ENCODE data around the gene CDA. TPM values are rescaled to one million over a fixed set of nuclear protein-coding genes. Genes with fewer than 3 reads are reported as not detected.

The CDA gene
- total RNA-seq, 2 donors from 2014 or later, result 0.92 to 3.0 TPM

- no peak overlapping the region for H3K27ac ChIP-seq
- H3K9me3 ChIP-seq, result no peaks in the 10 kb centered on the region
- no peaks in the 10 kb centered on the region for H3K36me3 ChIP-seq
- H3K4me1 ChIP-seq (ENCODE audit: control insufficient read depth in 1 of 2, low read depth in 2 of 2), result no peaks in the 10 kb centered on the region
- H3K4me3 ChIP-seq, result no peak overlapping the region
- TF ChIP-seq CTCF (IDR thresholded peaks at IDR 0.05), result no peak
- ATAC-seq (ENCODE audit: insufficient number of reproducible peaks, low FRiP score, low read depth), result no peak
- no peaks in the 10 kb centered on the region for H3K27me3 ChIP-seq (replicated peaks; ENCODE audit: insufficient read depth)
- no peak for DNase-seq (ENCODE audit: low spot score)
Measured at GRCh38 chr1:20596106-20596505, 7.2 kb downstream of the CDA start.

GRCh38 chr1:20597650-20598049 lies 8.8 kb downstream of the CDA start:
- Histone ChIP-seq H3K27ac (no peak overlapping the region), H3K9me3 (no peaks in the 10 kb centered on the region), H3K36me3 (no peaks in the 10 kb centered on the region), H3K4me1 (ENCODE audit: control insufficient read depth in 1 of 2, low read depth in 2 of 2) (no peaks in the 10 kb centered on the region), H3K27me3 (replicated peaks; ENCODE audit: insufficient read depth) (no peaks in the 10 kb centered on the region), H3K4me3 (no peak overlapping the region)
- DNase-seq (ENCODE audit: low spot score) (no peak), ATAC-seq (ENCODE audit: insufficient number of reproducible peaks, low FRiP score, low read depth) (no peak)
- no peak for TF ChIP-seq CTCF (IDR thresholded peaks at IDR 0.05)

DNA sequence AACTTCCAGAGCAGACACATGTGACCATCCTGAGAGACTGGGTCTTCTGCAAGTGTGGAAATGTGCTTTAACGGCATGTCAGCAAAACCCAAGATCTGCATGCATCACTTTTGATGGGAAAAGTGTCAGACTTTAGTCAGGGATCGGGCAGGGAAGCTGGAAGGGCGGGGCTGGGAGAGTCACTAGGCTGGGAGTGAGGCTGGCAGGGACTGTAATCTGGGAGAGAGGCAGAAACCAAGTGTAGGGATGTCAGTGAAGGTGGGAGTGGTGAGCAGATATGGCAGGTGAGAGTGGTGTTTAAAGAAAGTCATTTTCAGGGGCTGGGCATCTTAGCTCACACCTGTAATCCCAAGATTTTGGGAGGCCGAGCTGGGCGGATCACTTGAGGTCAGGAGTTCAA lies 11.3 kb downstream of the CDA start:
- no peaks in the 10 kb centered on the region for H3K9me3 ChIP-seq
- no peak overlapping the region for H3K27ac ChIP-seq
- H3K4me3 ChIP-seq, result no peak overlapping the region
- H3K27me3 ChIP-seq (replicated peaks; ENCODE audit: insufficient read depth), result no peaks in the 10 kb centered on the region
- no peak for ATAC-seq (ENCODE audit: insufficient number of reproducible peaks, low FRiP score, low read depth)
- no peak for DNase-seq (ENCODE audit: low spot score)
- TF ChIP-seq CTCF (IDR thresholded peaks at IDR 0.05), result no peak
- H3K36me3 ChIP-seq, result no peaks in the 10 kb centered on the region
- no peaks in the 10 kb centered on the region for H3K4me1 ChIP-seq (ENCODE audit: control insufficient read depth in 1 of 2, low read depth in 2 of 2)

DNA sequence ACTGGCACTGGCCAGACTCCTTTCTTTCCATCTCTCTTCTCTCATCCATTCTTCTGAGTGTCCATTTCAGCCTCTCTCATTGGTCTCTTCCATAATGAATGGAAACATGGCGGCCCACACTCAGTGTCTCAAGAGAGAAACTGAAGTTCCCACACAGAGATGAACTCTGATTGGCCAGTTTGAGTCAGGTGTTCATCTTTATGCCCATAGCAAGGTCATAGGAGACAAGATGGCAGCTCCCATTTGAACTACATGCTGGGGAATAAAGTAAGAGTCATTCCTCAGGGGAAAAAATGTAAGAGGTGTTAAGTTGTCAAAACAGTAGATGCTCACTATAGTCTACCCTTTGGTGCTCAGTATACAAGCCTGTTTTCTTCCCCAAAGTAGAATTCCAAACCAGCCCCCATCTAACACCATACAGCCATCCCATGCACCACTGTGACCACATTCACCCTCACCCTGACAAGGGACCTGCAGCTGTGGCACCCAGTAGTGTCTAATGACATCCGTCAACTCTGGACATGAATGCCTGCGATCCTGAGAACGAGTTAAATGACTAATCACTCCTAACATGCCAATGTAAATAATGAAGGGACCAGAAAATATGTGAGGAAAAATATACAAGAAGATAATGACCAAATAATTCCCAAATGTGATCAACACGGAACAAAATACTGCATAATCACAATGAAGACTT lies 12.4 kb downstream of the CDA start:
- no peak overlapping the region for H3K27ac ChIP-seq
- no peak for TF ChIP-seq CTCF (IDR thresholded peaks at IDR 0.05)
- H3K36me3 ChIP-seq, result no peaks in the 10 kb centered on the region
- ATAC-seq (ENCODE audit: insufficient number of reproducible peaks, low FRiP score, low read depth) (no peak), DNase-seq (ENCODE audit: low spot score) (no peak)
- no peaks in the 10 kb centered on the region for H3K27me3 ChIP-seq (replicated peaks; ENCODE audit: insufficient read depth)
- no peaks in the 10 kb centered on the region for H3K9me3 ChIP-seq
- H3K4me3 ChIP-seq, result no peak overlapping the region
- no peaks in the 10 kb centered on the region for H3K4me1 ChIP-seq (ENCODE audit: control insufficient read depth in 1 of 2, low read depth in 2 of 2)

- no peak for TF ChIP-seq CTCF (IDR thresholded peaks at IDR 0.05)
- H3K27ac ChIP-seq, result no peak overlapping the region
- H3K4me1 ChIP-seq (ENCODE audit: control insufficient read depth in 1 of 2, low read depth in 2 of 2), result no peaks in the 10 kb centered on the region
- no peaks in the 10 kb centered on the region for H3K27me3 ChIP-seq (replicated peaks; ENCODE audit: insufficient read depth)
- no peaks in the 10 kb centered on the region for H3K9me3 ChIP-seq
- DNase-seq (ENCODE audit: low spot score), result no peak
- no peak for ATAC-seq (ENCODE audit: insufficient number of reproducible peaks, low FRiP score, low read depth)
- H3K4me3 ChIP-seq, result no peak overlapping the region
- H3K36me3 ChIP-seq, result no peaks in the 10 kb centered on the region
Measured at GRCh38 chr1:20602851-20603450, 14.1 kb downstream of the CDA start.
